HFFc6 (cell line): ENCODE data around the gene SIRT6. TPM values are rescaled to one million over a fixed set of nuclear protein-coding genes. Genes with fewer than 3 reads are reported as not detected.

Experiments used
- DNase-seq: peaks from one replicate; pipeline ENCODE4 v3.0.0-alpha.2; 2018
- H3K27ac Mint-ChIP-seq: 2 replicates; pipeline ENCODE4 v1.8.0; 2020; ENCODE audit warnings: mild to moderate bottlenecking, mixed read lengths
- H3K27me3 Mint-ChIP-seq: 2 replicates; pipeline ENCODE4 v1.8.0; 2021; ENCODE audit warnings: mild to moderate bottlenecking, moderate library complexity, mixed read lengths; ENCODE audit not compliant: insufficient read depth
- H3K36me3 Mint-ChIP-seq: 2 replicates; pipeline ENCODE4 v1.8.0; 2021; ENCODE audit warnings: low read depth, mixed read lengths
- H3K4me1 Mint-ChIP-seq: 2 replicates; pipeline ENCODE4 v1.8.0; 2020; ENCODE audit warnings: low read depth, mixed read lengths
- H3K4me3 Mint-ChIP-seq: 2 replicates; pipeline ENCODE4 v1.8.0; 2020; ENCODE audit warnings: mild to moderate bottlenecking, moderate library complexity, mixed read lengths
- H3K9me3 Mint-ChIP-seq: 2 replicates; pipeline ENCODE4 v1.8.0; 2020; ENCODE audit warnings: mild to moderate bottlenecking, mixed read lengths
- total RNA-seq, 6 experiments: library from RNA; stranded (reverse); fragmentation: NEBNext Ultra II Directional; extraction: Animal tissue kit (Norgen Biotek cat#: 25700); gene quantifications; 2 replicates in 1 of 6; 3 replicates in 5 of 6; pipeline ENCODE4 v1.2.3, GENCODE V29; 2021
- TF ChIP-seq, protein P1 (sequence below): fragments of 200-600 bp; sonication (generic); IDR thresholded peaks from 2 replicates; pipeline ENCODE4 v1.5.0; 2021; ENCODE audit warnings: antibody characterized with exemption, mild to moderate bottlenecking

SIRT6 gene
- total RNA-seq, 6 experiments from 2014 or later: 23.4 to 27.5 (median 25.2) TPM

DNA sequence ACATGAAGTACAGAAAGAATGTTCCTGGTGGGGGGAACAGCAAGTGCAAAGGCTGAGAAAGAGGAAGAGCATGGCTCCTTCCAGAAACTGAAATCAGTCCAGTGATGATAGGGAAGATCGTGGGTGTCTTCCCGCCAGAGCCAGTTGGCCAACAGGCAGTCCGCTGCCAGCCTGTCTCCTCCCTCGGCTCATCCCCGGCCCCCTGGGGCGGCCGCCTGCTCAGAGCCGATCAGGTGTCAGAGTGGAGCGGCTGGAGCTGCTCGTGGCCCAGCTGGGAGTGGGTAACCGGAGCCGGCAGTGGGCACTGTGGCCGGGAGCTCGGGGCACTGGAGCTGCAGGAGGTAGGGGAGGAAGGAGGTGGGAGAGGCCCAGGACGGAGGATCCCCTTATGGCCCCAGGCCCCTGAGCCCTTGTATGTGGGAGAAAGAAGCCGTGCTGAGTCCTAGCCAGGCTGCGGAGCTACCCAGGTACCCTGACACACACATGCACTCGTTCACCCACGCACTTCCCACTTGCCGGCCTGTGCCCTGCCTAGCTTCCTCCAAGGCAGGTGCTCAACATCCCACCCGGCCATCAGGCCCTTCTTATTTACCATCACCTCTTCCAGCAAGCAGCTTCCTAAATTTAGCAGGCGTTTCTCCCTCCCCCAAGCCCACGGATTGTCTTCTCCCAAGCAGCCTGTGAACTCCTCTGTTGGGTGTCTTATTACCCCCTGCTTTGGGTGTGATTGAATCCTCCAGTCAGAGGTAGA lies 1.8 kb upstream of the SIRT6 start:
- Mint-ChIP-seq H3K36me3 (peaks cover 6% of the 10 kb centered on the region; the same call in 1 of the 2 replicates), H3K4me3 (peak overlapping the region; percentile 67)

DNA sequence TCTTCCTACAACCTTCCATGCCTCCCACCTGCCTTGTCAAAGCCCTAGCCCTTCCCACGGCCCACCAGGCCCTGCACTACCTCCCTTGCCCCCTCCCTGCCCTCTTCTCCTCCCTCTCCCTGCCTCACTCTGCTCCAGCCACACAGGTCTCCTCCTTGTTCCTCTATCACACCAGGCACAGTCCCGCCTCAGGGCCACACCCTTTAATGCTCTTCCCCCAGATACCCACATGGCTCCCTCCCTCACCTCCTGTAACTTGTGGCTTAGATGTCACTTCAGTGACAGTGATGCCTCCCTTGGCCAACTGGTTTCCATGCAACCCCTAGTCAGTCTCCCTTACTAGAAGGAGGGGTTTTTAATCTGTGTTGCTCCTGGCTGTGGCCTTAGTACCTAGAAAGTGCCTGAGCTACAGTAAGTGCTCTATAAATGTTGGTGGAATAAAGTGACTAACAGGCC lies 1.3 kb downstream of the SIRT6 start:
- Mint-ChIP-seq H3K4me3 (peak overlapping the region; percentile 98), H3K27me3 (peaks cover 6% of the 10 kb centered on the region), H3K36me3 (peaks cover 6% of the 10 kb centered on the region; the same call in 1 of the 2 replicates), H3K4me1 (peaks cover 7% of the 10 kb centered on the region), H3K27ac (peak overlapping the region; percentile 94; the same call in 1 of the 2 replicates), H3K9me3 (no peaks in the 10 kb centered on the region)
- no peak for DNase-seq
- TF ChIP-seq, protein P1, sequence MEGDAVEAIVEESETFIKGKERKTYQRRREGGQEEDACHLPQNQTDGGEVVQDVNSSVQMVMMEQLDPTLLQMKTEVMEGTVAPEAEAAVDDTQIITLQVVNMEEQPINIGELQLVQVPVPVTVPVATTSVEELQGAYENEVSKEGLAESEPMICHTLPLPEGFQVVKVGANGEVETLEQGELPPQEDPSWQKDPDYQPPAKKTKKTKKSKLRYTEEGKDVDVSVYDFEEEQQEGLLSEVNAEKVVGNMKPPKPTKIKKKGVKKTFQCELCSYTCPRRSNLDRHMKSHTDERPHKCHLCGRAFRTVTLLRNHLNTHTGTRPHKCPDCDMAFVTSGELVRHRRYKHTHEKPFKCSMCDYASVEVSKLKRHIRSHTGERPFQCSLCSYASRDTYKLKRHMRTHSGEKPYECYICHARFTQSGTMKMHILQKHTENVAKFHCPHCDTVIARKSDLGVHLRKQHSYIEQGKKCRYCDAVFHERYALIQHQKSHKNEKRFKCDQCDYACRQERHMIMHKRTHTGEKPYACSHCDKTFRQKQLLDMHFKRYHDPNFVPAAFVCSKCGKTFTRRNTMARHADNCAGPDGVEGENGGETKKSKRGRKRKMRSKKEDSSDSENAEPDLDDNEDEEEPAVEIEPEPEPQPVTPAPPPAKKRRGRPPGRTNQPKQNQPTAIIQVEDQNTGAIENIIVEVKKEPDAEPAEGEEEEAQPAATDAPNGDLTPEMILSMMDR: no peak

More for the DNA sequence above, 1.8 kb upstream of the SIRT6 start:
- H3K27ac Mint-ChIP-seq: no peak overlapping the region
- peaks cover 14% of the 10 kb centered on the region for H3K4me1 Mint-ChIP-seq
- H3K27me3 Mint-ChIP-seq: peaks cover 8% of the 10 kb centered on the region
- TF ChIP-seq, protein P1: no peak
- H3K9me3 Mint-ChIP-seq: no peaks in the 10 kb centered on the region
- DNase-seq: no peak

DNA sequence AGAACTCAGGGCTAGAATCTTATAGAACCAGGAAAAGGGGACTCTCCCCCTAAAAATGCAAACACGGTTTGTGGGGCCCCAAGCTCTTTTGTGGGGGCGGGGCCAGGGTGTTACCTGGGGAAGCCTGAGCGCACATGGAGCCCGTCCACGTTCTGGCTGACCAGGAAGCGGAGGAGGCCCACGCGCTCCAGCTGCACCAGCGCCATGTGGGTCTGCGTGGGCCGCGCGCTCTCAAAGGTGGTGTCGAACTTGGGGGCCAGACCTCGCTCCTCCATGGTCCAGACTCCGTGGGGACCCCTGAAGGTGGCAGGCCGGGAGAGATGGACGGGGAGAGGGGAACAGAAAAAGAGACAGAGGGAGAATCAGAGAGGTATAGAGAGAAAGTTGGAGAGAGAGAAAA lies 3.4 kb downstream of the SIRT6 start:
- H3K27me3 Mint-ChIP-seq: peaks cover 5% of the 10 kb centered on the region; the same call in 1 of the 2 replicates
- H3K36me3 Mint-ChIP-seq: peaks cover 6% of the 10 kb centered on the region; the same call in 1 of the 2 replicates
- no peak overlapping the region for H3K4me3 Mint-ChIP-seq
- peaks cover 7% of the 10 kb centered on the region for H3K4me1 Mint-ChIP-seq
- H3K27ac Mint-ChIP-seq: no peak overlapping the region
- TF ChIP-seq, protein P1: no peak
- no peak for DNase-seq
- H3K9me3 Mint-ChIP-seq: no peaks in the 10 kb centered on the region

- Mint-ChIP-seq H3K36me3 (peaks cover 6% of the 10 kb centered on the region; the same call in 1 of the 2 replicates), H3K27ac (no peak overlapping the region), H3K27me3 (peaks cover 5% of the 10 kb centered on the region; the same call in 1 of the 2 replicates), H3K9me3 (no peaks in the 10 kb centered on the region), H3K4me3 (no peak overlapping the region), H3K4me1 (peaks cover 7% of the 10 kb centered on the region)
- DNase-seq: no peak
- TF ChIP-seq, protein P1: no peak
Observed at GRCh38 chr19:4177146-4177545, 5.2 kb downstream of the SIRT6 start.

DNA sequence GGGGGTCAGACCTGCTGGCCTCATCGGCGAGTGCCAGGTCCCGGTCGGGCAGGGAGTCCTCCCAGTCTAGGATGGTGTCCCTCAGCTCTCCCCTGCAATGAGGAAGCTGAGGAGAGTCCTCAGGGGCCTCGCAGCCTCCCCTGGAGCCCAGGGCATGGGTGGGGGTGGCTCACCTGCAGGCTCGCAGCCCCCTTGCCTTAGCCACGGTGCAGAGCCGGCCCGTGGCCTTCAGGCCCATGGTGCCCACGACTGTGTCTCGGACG lies 6.8 kb downstream of the SIRT6 start:
- Mint-ChIP-seq H3K36me3 (0 out of 2 replicates have a peak, but pooled peaks cover 6% of the 10 kb centered on the region), H3K27ac (no peak overlapping the region), H3K4me1 (no peaks in the 10 kb centered on the region), H3K27me3 (peaks cover 4% of the 10 kb centered on the region; the same call in 1 of the 2 replicates), H3K9me3 (no peaks in the 10 kb centered on the region), H3K4me3 (no peak overlapping the region)
- TF ChIP-seq, protein P1: no peak
- DNase-seq: no peak
